H1 (cell line): ENCODE measurements around the gene PPIL6. TPM values are rescaled to one million over a fixed set of nuclear protein-coding genes. Genes with fewer than 3 reads are reported as not detected.

ENCODE experiments used
- ASH2L ChIP-seq: fragments of 200-600, 300-600 bp; sonication (generic); IDR thresholded peaks from one replicate; pipeline ENCODE4 v1.7.1; 2017; ENCODE audit warnings: low read length
- CTBP2 ChIP-seq: IDR thresholded peaks from 2 replicates; pipeline ENCODE4 v1.7.0; 2011; ENCODE audit warnings: borderline replicate concordance, mild to moderate bottlenecking, moderate library complexity, mixed read lengths, low read length; ENCODE audit not compliant: insufficient read depth, insufficient read length
- MAX ChIP-seq: IDR thresholded peaks from 2 replicates; pipeline ENCODE4 v1.6.1; 2012; ENCODE audit warnings: inconsistent platforms
- PHF8 ChIP-seq: fragments of 200-600 bp; sonication (generic); conservative IDR thresholded peaks from 2 replicates; pipeline ENCODE4 v1.7.1; 2012; ENCODE audit warnings: low read depth, mild to moderate bottlenecking, inconsistent platforms, low read length, moderate library complexity
- YY1 ChIP-seq: IDR thresholded peaks from 2 replicates; pipeline ENCODE4 v1.6.1; 2011; ENCODE audit warnings: low read depth, mild to moderate bottlenecking, low read length
- ZNF274 ChIP-seq: IDR thresholded peaks from 2 replicates; pipeline ENCODE4 v1.7.0; 2012; ENCODE audit warnings: low read length, borderline replicate concordance; ENCODE audit errors: extremely low read depth
- polyA plus RNA-seq, 7 experiments: library from polyadenylated mRNA; depleted of rRNA in 3 of 7; stranded (reverse) in 5 of 7; unstranded in 2 of 7; fragments of >200 nt in 5 of 7; fragments of 200-250 nt in 2 of 7; gene quantifications; 1 replicate in 5 of 7; 2 replicates in 1 of 7; 4 replicates in 1 of 7; pipeline versions ENCODE4 v1.2.1 to v1.2.3, GENCODE V29; 2011 to 2013; ENCODE audit warnings: missing spikeins in 2 of 7, mixed read lengths in 2 of 7
- total RNA-seq: library from RNA; stranded (reverse); fragmentation: NEBNext Ultra II Directional; extraction: Animal tissue kit (Norgen Biotek cat#: 25700); gene quantifications from 2 replicates; pipeline ENCODE4 v1.2.1, GENCODE V29; 2021

PPIL6 gene
- total and polyA plus RNA-seq, 2 of the 8 experiments (the other 6 are each of a cell fraction or from before 2014, with no cell fraction given), result 0.42 to 1.3 TPM

GRCh38 chr6:109396046-109396718 is 44.2 kb downstream of the PPIL6 start (continued):
- TF ChIP-seq ASH2L, result no peak
- TF ChIP-seq ZNF274, result no peak
- no peak for TF ChIP-seq CTBP2
- no peak for TF ChIP-seq PHF8
- no peak for TF ChIP-seq MAX
- no peak for TF ChIP-seq YY1
